IPS-15b (cell line): ENCODE results near the gene BMPR1A.

Experiments
- H3K27me3 ChIP-seq: one replicate; pipeline ENCODE4 v1.6.1; 2013; ENCODE audit warnings: low read length; ENCODE audit not compliant: control insufficient read depth, insufficient read depth
- H3K36me3 ChIP-seq: one replicate; pipeline ENCODE4 v1.6.1; 2013; ENCODE audit warnings: low read length; ENCODE audit not compliant: control insufficient read depth, insufficient read depth
- H3K4me1 ChIP-seq: one replicate; pipeline ENCODE4 v1.6.1; 2013; ENCODE audit warnings: mild to moderate bottlenecking, low read length; ENCODE audit not compliant: control insufficient read depth, insufficient read depth
- H3K4me3 ChIP-seq: one replicate; pipeline ENCODE4 v1.5.1; 2013; ENCODE audit warnings: low read depth, low read length
- H3K9ac ChIP-seq: one replicate; pipeline ENCODE4 v1.6.1; 2013; ENCODE audit warnings: low read depth, mild to moderate bottlenecking, low read length
- H3K9me3 ChIP-seq: one replicate; pipeline ENCODE4 v1.6.1; 2013; ENCODE audit warnings: mild to moderate bottlenecking, low read length; ENCODE audit not compliant: control insufficient read depth, insufficient read depth

BMPR1A gene

DNA sequence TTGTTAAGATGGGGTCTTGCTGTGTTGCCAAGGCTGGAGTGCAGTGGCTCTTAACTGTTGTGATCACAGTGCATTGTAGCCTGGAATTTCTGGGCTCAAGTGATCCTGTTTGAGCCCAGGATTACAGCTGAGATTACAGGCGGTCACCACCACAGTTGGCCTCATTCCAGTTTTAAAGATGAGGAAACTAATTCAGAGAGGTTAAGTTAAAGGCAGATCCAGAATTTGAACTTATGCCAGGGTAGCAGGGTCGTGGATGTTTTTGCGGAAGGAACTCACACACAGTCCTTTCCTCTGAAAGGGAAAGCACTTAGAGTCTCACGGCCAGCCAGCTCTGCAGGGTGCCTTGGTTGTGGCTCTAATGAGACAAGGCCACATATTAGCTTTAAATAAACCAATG is 116.3 kb downstream of the BMPR1A start:
- Histone ChIP-seq H3K9ac (no peak overlapping the region), H3K4me3 (no peak overlapping the region), H3K4me1 (peaks cover 13% of the 10 kb centered on the region), H3K27me3 (no peaks in the 10 kb centered on the region), H3K9me3 (no peaks in the 10 kb centered on the region), H3K36me3 (peaks cover 3% of the 10 kb centered on the region)

- H3K4me1 ChIP-seq = peaks cover 5% of the 10 kb centered on the region
- no peak overlapping the region for H3K4me3 ChIP-seq
- no peaks in the 10 kb centered on the region for H3K27me3 ChIP-seq
- peaks cover 3% of the 10 kb centered on the region for H3K36me3 ChIP-seq
- no peak overlapping the region for H3K9ac ChIP-seq
- H3K9me3 ChIP-seq = no peaks in the 10 kb centered on the region
Observed at GRCh38 chr10:86876748-86877147, 120.3 kb downstream of the BMPR1A start.

DNA sequence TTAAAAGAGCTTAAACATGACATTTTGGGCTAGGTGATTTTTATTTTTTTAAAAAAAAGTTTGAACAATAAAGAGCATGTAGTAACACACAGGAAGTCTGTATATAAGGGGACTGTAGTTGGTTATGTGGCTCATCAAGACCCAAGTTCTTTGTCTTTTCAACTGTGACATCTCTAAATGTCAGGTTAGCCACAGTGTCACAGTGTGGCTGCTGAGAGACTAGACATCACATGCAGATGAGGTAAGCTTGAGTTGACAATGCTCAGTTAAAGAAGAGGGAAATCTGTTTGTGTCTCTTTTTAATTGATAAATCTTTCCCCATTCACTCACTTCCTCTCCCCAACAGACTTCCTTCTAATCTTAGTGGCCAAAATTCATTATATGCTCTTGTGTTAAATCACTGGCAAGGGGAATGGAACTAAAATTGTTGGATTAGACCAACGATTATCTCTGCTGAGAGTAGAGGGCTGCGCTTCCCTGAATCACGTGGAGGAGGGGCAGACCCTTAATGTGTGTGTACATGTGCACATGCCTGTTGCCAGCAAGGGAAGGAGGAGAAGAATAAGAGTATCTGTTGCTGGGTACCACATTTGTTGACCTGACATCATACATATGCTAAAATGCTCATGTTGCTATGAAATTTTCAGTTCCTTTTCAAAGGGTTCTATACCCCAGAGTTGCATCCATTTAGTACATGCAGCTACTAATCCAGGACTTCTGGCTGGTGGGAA is 122.7 kb downstream of the BMPR1A start:
- Histone ChIP-seq H3K36me3 (peaks cover 3% of the 10 kb centered on the region), H3K9ac (no peak overlapping the region), H3K4me1 (no peaks in the 10 kb centered on the region), H3K4me3 (no peak overlapping the region), H3K27me3 (no peaks in the 10 kb centered on the region), H3K9me3 (no peaks in the 10 kb centered on the region)

GRCh38 chr10:86880971-86881370 is 124.6 kb downstream of the BMPR1A start:
- H3K27me3 ChIP-seq = no peaks in the 10 kb centered on the region
- H3K4me1 ChIP-seq = no peaks in the 10 kb centered on the region
- H3K4me3 ChIP-seq = no peak overlapping the region
- no peak overlapping the region for H3K9ac ChIP-seq
- H3K36me3 ChIP-seq = peaks cover under 1% of the 10 kb centered on the region
- H3K9me3 ChIP-seq = no peaks in the 10 kb centered on the region

DNA sequence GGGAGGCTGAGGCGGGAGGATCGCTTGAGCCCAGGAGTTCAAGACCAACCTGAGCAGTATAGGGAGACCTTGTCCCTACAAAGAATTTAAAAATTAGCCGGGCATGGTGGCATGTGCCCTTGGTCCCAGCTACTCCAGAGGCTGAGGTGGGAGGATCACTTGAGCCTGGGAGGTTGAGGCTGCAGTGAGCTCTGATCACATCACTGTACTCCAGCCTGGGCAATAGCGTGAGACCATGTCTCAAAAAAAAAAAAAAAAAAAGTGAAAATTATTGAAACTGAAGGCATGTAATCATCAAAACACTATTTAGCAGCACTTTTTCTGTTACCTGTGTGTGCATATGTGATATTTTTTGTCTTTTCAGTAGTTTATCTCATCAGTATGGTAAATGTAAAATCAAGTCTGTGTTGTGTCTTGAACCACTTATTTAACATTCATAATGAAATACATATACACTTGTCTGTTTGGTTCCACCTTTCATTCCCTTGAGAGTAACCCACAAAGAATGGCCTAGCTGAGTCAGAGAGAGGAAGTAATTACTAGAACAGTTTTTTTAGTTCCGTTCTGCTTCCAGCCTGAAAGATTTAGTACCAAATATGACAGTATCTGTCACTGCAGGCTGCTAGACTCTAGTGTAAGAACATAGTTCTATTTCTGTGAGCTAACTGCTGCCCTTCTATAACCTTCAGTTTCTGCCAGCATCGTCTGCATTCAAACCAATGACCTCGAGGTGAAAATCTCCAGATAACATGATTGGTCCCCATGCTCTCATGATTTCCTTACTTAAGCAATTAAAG is 132.4 kb downstream of the BMPR1A start:
- Histone ChIP-seq H3K4me3 (no peak overlapping the region), H3K9me3 (no peaks in the 10 kb centered on the region), H3K9ac (no peak overlapping the region), H3K36me3 (peaks cover 2% of the 10 kb centered on the region), H3K27me3 (no peaks in the 10 kb centered on the region), H3K4me1 (no peaks in the 10 kb centered on the region)

- Histone ChIP-seq H3K4me1 (no peaks in the 10 kb centered on the region), H3K9me3 (no peaks in the 10 kb centered on the region), H3K27me3 (no peaks in the 10 kb centered on the region), H3K36me3 (peaks cover 5% of the 10 kb centered on the region), H3K4me3 (no peak overlapping the region), H3K9ac (no peak overlapping the region)
Observed at GRCh38 chr10:86889997-86890396, 133.6 kb downstream of the BMPR1A start.

- peaks cover 19% of the 10 kb centered on the region for H3K36me3 ChIP-seq
- no peak overlapping the region for H3K4me3 ChIP-seq
- no peaks in the 10 kb centered on the region for H3K9me3 ChIP-seq
- peaks cover 6% of the 10 kb centered on the region for H3K4me1 ChIP-seq
- no peaks in the 10 kb centered on the region for H3K27me3 ChIP-seq
- no peak overlapping the region for H3K9ac ChIP-seq
Observed at GRCh38 chr10:86898511-86898910, 142.1 kb downstream of the BMPR1A start.

DNA sequence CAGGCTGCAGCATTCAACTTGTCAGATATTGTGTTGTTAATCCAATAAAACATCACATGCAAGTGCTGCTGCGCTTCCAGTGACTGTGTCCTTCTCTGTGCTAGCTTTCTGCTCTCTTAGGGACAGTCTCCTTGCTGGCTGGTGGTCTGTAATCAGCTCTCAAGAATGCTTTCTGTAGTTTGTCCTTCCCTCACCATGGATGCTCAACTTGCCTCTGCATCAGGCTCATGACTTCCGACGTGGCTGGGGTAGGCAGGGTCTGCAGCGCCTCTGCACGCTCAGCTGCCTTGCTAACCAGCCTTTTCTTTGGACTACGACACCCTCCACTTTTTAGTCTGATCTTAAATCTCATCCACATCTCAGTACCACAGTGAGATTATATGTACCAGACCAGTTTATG is 142.7 kb downstream of the BMPR1A start:
- no peak overlapping the region for H3K9ac ChIP-seq
- peaks cover 14% of the 10 kb centered on the region for H3K36me3 ChIP-seq
- H3K9me3 ChIP-seq = no peaks in the 10 kb centered on the region
- H3K4me3 ChIP-seq = no peak overlapping the region
- no peaks in the 10 kb centered on the region for H3K27me3 ChIP-seq
- H3K4me1 ChIP-seq = peaks cover 6% of the 10 kb centered on the region

DNA sequence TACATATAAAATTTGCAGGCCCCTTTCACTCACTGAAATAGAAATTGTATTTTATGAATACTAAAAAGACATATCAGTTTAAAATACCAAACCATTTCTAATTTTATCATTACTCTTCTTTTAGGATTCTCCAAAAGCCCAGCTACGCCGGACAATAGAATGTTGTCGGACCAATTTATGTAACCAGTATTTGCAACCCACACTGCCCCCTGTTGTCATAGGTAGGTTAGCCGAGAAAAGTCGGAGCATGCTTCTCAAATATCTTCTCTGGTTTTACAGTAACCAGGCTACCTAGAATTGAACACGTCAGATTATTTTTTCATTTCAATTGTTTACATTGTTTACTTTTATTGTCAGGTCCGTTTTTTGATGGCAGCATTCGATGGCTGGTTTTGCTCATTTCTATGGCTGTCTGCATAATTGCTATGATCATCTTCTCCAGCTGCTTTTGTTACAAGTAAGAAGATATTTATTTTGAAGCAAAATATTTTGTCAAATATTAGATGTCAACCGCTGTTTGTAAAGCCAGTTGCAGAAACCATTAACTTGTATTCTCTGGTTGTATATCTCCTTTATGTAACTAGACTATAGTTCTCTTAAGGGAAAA is 143.4 kb downstream of the BMPR1A start:
- Histone ChIP-seq H3K4me1 (peaks cover 6% of the 10 kb centered on the region), H3K4me3 (no peak overlapping the region), H3K9me3 (no peaks in the 10 kb centered on the region), H3K36me3 (peaks cover 13% of the 10 kb centered on the region), H3K9ac (no peak overlapping the region), H3K27me3 (no peaks in the 10 kb centered on the region)

DNA sequence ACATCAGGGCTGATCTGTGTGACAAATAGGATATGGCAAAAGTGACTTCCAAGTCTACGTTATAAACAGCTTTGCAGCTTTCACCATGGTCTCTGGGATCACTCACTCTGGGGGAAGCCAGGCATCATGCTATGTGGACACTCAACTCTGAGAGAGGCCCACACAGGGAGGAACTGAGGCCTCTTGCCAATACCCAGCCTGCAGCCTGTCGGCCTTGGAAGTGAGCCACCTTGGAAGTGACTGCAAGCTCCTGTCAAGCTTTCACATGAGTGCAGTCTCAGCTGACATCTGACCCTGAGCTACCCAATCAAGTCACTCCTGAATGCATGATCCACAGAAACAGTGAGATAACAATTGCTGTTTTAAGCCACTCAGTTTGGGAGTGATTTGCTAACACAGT is 144.5 kb downstream of the BMPR1A start:
- Histone ChIP-seq H3K27me3 (no peaks in the 10 kb centered on the region), H3K4me3 (no peak overlapping the region), H3K9me3 (no peaks in the 10 kb centered on the region), H3K9ac (no peak overlapping the region), H3K4me1 (peaks cover 6% of the 10 kb centered on the region), H3K36me3 (peaks cover 13% of the 10 kb centered on the region)

- peaks cover 23% of the 10 kb centered on the region for H3K36me3 ChIP-seq
- H3K27me3 ChIP-seq = no peaks in the 10 kb centered on the region
- H3K4me3 ChIP-seq = no peak overlapping the region
- H3K9me3 ChIP-seq = no peaks in the 10 kb centered on the region
- no peak overlapping the region for H3K9ac ChIP-seq
- no peaks in the 10 kb centered on the region for H3K4me1 ChIP-seq
Observed at GRCh38 chr10:86904600-86904999, 148.2 kb downstream of the BMPR1A start.

DNA sequence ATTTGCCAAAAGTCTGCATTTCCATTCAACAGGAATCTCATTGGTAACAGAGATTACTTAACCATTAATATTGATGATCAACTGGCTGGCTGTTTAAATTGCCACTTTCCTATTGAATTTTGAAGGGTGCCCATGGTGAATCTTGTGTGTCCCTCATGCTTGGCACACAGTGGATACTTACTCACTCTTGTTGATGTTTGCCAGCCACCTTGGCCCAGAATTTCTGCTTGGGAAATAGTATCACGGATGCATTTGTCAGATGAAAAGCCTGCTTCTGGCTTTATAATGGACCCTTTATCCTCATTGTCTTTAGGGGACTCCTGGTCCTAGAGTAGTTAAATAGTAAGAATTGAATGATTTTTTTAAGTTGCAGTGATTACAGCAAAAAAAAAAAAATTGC is 149.0 kb downstream of the BMPR1A start:
- Histone ChIP-seq H3K4me1 (no peaks in the 10 kb centered on the region), H3K36me3 (peaks cover 23% of the 10 kb centered on the region)

More for the DNA sequence above, 149.0 kb downstream of the BMPR1A start:
- no peak overlapping the region for H3K9ac ChIP-seq
- H3K4me3 ChIP-seq = no peak overlapping the region
- H3K27me3 ChIP-seq = no peaks in the 10 kb centered on the region
- H3K9me3 ChIP-seq = no peaks in the 10 kb centered on the region
